Measurements from ENCODE around the gene KRT5. TPM values are rescaled to one million over a fixed set of nuclear protein-coding genes. Genes with fewer than 3 reads are reported as not detected.
"Not testable (repeated sequence)": the region's sequence is repeated elsewhere in the genome, so short reads cannot be mapped to it uniquely, and the experiment has no call there.

KRT5 gene
- total RNA-seq, 1 donor from 2014 or later: 3.0 TPM

DNA sequence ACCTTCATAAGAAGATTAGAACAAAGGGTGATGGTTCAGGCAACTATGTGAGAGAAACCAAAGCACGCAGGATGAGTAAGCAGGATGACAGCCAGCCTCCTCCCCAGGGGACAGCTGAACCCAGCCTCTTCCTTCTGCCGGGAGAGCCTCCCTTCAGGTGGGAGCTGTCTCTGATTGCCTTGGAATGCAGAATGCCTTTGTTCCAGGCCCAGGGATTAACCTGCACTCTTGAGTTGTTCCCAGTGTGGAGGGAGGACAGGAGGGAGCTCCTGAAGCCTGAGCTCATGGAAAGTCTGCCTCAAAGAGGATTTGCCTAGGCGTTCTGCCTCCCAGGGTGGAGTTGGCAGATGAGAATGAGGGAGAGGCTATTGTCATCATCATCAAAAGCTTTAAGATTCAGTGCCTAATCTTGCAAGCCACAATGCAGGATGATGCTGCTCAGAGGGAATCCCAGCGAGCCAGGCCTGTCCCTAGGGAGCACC, 23.6 kb downstream of the KRT5 start:
- DNase-seq (ENCODE audit: low spot score): no peak

- no peak for DNase-seq (ENCODE audit: low spot score)
Measured at GRCh38 chr12:52496054-52496453, 24.1 kb downstream of the KRT5 start.

DNA sequence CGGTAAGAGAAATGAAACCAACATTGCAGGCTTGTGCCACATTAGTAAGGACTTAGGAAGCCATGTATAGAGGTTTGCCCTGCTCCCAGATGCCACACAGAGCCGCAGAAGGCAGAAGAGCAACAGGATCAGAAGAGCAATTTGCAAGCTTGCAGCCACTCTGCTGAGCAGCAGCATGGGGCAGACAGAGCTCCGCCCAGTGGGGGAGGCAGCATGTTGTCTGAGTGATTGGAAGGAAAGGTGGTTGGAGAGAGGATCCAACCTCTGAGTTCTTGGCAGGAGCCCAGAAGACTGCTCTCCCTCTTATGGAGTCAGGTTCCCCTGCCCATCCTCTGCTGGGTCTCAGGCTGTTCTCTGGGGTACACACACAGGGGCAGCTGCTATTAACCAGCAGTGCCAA, 24.8 kb downstream of the KRT5 start:
- DNase-seq (ENCODE audit: low spot score): no peak

- DNase-seq (ENCODE audit: low spot score): no peak
Measured at GRCh38 chr12:52494518-52494917, 25.7 kb downstream of the KRT5 start.

DNA sequence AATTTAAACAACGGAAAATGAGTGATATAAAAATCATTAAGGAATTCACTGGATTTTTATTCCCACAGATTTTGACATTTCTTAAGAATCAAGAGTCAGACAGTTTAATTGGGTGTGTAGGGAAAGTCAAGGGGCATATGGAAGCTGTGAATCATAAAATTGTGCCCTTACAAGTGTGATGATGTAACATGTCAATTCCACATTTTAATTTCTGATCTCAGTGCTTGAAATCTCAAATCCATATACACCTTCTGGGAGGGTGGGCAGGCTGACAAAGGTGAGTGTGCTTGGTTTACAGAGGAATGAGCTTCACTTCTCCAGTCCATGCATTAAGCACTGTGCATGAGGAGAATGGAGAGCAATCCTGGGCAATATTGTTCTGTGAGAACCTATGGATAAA, 26.1 kb downstream of the KRT5 start:
- no peak for DNase-seq (ENCODE audit: low spot score)

- DNase-seq (ENCODE audit: low spot score): no peak
Measured at GRCh38 chr12:52493172-52493571, 27.0 kb downstream of the KRT5 start, which contains the start of gene KRT6A. Gene KRT6A (minus strand): TSS chr12:52493257. CDS start chr12:52493188, 69 bp downstream.

DNA sequence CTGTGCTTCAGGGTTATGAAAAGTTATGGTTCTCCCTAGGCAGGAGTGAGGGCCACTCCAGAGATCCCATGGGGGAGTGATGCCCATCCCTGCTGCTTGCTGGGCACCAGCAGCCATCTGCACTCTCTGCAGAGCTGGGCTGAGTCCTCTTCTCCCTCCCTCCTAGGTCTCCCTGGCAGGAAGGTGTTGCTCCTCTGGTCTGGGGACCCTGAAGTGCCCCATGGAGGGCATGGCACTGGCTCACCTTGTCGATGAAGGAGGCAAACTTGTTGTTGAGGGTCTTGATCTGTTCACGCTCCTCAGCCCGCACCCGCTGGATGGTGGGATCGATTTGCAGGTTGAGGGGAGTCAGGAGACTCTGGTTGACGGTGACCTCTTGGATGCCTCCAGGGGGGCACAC, 27.8 kb downstream of the KRT5 start:
- DNase-seq (ENCODE audit: low spot score): not testable (repeated sequence)

DNA sequence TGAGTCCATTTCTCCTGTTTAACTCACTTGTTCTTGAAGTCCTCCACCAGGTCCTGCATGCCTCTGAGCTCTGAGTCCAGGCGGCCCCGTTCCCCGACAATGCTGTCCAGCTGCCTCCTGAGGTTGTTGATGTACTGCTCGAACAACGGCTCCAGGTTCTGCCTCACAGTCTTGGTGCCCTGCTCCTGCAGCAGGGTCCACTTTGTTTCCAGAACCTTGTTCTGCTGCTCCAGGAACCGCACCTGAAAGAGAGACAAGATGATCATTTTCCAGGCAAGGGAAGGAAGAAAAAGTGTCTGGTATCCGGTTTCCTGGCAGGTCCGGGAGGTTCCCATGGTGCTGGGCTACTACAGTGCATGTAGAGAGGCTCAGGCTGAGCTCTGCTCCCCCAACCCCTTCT, 28.7 kb downstream of the KRT5 start:
- DNase-seq (ENCODE audit: low spot score): not testable (repeated sequence)

GRCh38 chr12:52488736-52489135, 31.5 kb downstream of the KRT5 start:
- no peak for DNase-seq (ENCODE audit: low spot score)

GRCh38 chr12:52487744-52488443, 32.3 kb downstream of the KRT5 start:
- DNase-seq (ENCODE audit: low spot score): not testable (repeated sequence)

- DNase-seq (ENCODE audit: low spot score): no peak
Measured at GRCh38 chr12:52487211-52487610, 33.0 kb downstream of the KRT5 start.

DNA sequence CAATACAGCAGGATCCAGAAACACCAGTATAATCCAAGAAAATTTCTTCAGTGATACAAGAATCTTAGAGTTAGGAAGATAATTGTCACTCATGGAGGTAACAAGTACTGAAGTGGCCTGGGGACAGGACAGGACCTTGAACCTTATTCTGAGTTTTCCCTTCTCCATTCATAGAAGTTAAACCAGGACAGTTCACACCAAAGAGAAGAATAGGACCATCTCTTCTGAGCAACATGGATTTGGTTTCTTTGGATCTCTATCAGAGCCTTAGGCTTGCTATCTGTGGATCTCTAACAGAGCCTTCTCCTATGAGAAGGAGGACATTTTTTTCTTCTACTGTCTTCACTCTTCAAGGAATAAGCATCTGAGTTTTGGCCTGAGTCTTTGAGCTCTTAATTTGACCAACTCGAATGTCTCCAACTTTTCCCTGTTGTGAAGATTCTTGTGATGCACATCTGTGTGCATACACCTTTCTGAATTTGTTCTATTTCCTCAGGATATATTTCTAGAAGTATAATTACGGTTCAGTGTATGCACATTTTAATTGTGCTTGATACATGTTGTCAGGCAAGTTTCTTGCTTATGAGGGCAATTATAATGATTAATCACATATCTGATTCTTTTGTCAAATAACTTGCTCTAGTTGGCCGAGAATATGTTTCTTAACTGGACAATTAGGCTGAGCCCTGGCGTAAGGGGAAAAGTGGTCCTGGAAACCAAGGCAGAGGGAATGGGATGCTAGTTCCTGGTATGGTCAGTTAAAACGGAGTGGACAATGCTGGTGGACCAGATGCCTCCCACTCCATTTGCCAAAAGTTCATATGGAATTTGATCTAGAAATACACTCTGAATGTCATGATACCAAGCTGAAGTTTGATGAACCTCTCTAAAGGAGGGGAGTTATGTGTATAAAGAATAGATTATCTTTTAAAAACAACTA, 33.8 kb downstream of the KRT5 start:
- DNase-seq (ENCODE audit: low spot score): no peak

- no peak for DNase-seq (ENCODE audit: low spot score)
Measured at GRCh38 chr12:52480073-52480472, 40.1 kb downstream of the KRT5 start.

DNA sequence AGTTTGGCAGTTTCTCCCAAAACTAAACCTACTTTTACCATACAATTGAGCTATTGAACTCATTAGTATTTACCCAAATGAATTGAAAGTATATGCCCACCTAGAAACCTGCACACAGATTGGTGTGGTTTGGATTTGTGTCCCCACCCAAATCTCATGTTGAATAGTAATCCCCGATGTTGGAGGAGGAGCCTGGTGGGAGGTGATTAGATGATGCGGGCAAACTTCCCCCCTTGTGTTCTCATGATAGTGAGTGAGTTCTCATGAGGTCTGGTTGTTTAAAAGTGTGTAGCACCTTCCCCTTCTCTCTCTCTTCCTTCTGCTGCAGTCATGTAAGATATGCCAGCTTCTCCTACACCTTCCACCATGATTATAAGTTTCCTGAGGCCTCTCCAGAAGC, 42.5 kb downstream of the KRT5 start:
- no peak for DNase-seq (ENCODE audit: low spot score)

- DNase-seq (ENCODE audit: low spot score): no peak
Measured at GRCh38 chr12:52474212-52474611, 46.0 kb downstream of the KRT5 start.

- DNase-seq (ENCODE audit: low spot score): no peak
Measured at GRCh38 chr12:52473768-52474167, 46.4 kb downstream of the KRT5 start, which contains the start of gene KRT6C. Gene KRT6C (minus strand): TSS chr12:52473805. CDS start chr12:52473737, 68 bp downstream.

GRCh38 chr12:52469853-52470252, 50.3 kb downstream of the KRT5 start:
- no peak for DNase-seq (ENCODE audit: low spot score)

DNA sequence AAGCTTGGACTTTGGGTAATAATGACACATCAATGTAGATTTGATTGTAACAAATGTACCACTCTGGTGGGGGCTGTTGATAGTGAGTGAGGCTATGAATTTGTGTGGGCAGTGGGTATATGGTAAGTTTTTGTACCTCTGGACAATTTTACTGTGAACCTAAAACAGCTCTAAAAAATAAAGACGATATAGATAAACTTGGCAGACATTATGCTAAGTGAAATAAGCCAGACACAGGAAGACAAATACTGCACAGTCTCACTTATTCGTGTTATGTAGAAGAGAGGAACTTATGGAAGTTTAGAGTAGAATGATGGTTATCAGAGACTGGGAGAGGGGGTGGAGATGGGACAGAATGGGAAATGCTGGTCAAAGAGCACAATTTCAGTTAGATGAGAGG, 55.3 kb downstream of the KRT5 start:
- DNase-seq (ENCODE audit: low spot score): no peak
